HG03571 (cell line): Measurements from ENCODE around the gene DCP1B.

Source experiments
- ATAC-seq: cut with Tn5 transposase; IDR thresholded peaks from one replicate; pipeline ENCODE4 v1.9.1; 2021; ENCODE audit not compliant: unreplicated experiment

The DCP1B gene

DNA sequence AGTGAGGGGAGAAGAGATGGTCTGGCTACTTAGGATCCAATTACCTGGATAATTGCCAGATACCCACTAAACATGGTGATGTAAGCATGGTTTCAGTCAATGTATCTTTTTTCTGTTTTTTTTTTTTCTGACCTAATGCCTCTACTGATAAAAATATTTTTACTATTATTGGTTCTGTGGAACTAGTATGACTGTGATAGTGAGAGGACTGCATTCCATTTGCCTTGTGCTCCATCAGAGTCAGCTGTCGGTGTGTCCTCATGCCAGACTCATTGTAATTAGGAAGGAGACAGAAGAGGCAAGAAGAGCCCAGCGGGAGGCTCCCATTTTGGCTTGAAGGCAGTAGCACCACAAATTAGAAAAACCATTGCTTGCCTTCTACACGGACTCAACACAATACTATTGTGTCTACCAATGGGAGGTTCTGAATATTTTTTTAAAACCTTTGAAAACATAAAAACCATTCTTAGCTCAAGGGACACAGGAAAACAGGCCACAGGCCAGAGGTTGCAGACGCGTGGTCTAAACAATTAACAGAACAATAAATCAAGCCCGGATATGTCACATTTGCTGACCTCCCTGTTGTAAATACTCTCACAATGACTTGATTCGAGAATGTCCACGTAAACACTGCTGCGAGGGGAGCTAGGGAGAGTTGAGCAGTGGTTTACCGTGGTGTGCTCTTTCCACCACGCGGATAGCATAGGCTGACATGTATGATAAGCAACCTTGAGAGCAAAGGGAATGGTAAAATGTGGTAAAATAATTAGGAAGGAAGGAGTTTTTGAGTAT, 13.5 kb upstream of the DCP1B start:
- ATAC-seq, result no peak

- ATAC-seq, result no peak
Observed at GRCh38 chr12:2016862-2017545, 12.7 kb upstream of the DCP1B start.

DNA sequence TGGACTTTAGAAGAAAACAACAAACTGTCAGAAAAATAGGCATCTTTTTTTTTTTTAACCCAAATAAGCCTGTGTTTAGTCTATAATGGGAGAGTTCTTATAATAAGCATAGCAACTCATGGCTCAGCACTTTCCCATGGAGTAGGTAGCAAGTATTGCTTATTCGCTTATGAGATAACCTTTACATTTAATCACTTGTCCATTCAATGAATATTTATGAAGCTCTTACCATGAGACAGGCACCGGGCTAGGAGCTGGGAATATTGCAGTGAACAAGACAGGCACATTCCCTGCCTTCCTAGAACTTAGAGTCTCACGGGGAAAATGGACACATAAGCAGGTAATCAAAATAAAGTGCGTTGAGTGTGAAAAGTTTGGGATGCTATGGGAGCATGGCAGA, 10.0 kb upstream of the DCP1B start:
- ATAC-seq, result no peak

DNA sequence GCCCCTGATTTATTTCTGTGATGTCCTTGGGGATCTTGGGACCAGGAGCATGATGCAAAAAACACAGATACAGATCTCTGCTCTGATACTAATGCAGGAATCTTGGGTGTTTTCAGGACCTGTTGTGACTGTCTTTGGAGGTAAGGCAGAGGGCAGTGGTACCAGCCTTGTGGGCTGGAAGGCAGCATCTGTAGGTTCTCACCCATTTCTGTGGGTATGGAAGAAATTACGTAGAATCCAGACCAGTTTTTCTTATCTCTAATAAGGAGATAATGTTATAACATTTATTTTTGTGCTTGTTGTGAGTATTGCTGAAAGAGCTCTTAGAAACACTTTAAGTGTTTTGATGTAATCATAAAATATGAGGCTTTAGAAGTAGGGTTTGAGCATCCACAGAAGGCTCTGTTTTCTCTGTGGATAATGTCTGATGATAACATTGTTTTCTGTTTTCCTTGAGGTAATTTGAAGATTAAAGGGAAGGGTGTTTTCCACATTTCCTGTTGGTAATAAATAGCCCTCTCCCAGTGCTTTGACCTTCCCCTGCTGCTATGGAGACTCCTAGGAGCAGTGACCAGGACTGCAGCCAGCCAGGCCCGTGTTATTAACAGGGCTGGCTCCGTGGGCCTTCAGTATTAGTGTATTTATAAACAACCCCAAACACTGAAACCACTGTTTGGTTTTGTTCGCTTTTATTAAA, 9.4 kb upstream of the DCP1B start:
- no peak for ATAC-seq

- ATAC-seq, result no peak
Observed at GRCh38 chr12:2013086-2013485, 8.8 kb upstream of the DCP1B start.

GRCh38 chr12:2011643-2012607, 7.7 kb upstream of the DCP1B start:
- ATAC-seq, result no peak

DNA sequence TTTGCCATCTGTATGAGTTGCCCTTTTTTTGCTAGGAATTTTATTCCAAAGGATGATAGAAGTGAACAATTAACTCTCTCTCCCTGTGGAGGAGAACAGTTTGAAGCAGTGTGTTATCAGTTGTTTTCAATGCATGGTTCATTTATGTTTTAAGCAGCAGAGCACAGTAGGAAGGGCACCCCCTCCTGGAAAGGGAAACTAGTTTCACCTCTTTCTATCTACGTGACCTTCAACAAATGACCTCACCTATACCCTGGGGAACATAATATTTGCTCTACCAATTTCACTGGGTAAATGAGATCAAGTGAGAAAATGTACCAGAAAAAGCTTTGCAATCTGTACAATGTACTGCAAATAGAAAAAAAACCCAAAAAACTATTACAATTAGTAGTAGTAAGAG, 5.4 kb upstream of the DCP1B start:
- ATAC-seq, result no peak

GRCh38 chr12:2008677-2009076, 4.4 kb upstream of the DCP1B start:
- no peak for ATAC-seq

DNA sequence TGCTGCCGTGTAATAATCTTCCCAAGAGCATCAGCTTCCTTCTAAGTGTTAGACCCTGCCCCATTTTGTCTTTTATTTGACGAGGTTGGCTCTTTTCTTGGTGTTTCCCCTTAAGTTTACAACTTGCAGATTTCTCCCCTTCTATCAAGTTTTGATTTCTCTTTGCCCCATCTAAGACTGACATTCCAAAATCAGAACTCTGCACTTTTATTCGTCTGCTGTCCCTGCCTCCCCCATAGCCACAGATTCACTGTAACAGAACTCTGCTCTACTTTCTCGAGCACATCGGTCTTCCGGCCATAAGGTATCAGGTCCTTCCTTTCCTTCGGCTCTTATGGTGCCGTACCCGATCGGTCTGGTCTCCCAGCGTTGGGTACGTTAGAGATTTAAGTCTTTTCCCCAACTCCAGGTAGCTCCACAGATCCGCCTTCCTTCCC, 563 bp downstream of the DCP1B start:
- peak; percentile 3 for ATAC-seq

DNA sequence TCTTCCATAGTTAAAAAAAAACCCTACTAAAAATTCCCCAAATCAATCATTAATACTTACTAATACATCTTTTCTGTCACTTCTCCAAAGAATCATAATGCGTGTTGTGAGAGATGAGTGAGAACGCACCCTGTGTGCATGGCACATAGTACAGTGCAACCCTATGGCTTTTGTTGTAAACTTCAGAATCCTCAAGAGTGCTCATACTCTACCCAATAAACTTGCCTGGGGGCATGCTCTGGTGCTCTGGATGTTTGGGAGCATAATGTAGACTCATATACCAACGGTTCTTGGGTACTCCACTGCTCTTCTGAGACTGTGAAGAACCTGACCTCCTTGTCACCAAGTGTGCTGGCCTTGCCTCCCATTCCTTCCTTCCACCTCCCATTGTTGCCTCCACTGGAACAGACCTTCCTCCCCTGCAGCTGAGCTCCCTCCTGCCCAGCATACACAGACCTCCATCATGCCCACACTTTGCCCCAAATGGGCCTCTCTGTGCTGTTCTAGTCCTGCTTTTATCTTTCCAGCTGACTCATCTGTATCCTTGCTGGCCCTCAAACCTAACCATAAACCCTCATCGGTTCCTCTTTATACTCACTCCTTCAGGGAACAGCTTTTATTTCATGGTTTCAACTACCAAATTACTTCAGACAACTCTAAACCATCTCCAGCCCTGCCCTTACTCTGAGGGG, 8.9 kb downstream of the DCP1B start:
- ATAC-seq, result no peak

DNA sequence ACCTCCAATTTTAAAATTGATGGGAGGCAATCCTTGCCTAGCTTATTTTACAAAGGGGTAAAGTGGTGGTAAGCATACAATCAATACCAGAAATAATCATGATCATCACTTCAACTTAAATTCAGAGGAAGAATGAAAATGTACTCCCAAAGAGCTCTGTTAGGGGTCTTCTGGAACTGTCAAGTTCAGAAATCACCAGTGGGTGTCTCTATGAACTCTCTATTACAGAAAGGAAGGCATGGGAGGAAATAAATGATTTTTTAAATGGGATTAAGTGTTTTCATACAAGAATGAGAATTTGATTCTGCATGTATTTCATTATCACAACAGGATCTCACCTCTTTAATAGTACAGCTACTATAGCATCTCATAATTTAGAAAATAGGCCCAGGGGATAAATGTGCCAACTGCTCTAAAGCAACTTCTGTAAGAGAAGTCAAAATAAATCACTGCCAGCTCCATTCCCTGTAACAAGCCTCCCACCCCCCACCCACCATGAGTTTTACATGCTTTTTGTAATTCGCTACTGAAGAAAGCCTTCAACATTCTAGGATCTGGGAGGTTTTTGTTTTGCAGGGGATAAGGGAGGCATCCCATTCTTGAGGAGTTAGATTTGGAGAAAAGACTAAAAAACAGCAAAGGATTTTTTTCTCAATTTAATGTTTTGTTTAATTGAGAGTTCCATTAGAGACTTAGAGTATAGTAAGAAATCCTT, 9.7 kb downstream of the DCP1B start:
- no peak for ATAC-seq

DNA sequence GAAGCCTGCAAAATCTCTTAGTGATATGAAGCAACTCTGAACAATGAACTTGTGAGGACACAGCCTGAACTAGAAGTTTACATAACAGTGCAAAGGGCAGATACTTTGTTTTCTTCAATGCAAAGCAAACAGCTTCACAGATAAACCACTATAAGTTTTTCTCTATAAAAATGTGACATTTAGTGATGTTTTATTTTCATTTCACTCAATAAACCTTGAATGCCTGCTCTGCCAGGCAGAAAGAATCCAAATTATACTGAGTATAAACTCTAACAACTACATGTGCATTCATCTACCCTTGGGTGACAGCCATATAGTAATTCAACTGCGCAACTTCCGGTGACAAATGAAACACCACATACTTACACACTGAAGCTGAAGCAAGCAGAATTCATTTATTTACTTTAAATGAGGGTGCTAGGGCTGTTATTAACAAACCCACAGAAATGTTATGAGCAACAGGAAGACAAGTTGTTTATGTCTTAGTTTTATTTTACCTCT, 10.3 kb downstream of the DCP1B start:
- no peak for ATAC-seq

DNA sequence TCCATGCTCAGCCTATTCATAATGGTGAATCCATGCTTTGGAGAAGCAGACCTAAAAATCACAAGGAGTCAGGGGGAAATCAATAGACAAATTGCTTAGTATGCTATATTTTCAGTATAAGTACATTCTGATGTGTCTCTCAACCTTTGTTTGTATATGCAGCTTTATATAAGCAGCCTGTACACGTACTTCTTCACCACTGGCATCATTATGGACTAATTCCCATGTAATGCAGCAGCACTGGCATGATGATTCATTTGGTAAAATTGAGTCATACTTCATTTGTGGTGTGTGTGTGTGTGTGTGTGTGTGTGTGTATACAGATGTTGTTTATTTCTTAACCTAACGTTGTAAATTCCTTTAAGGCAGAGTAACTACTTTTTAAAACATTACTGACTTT, 10.9 kb downstream of the DCP1B start:
- ATAC-seq, result no peak

GRCh38 chr12:1992732-1993131, 11.5 kb downstream of the DCP1B start:
- no peak for ATAC-seq

DNA sequence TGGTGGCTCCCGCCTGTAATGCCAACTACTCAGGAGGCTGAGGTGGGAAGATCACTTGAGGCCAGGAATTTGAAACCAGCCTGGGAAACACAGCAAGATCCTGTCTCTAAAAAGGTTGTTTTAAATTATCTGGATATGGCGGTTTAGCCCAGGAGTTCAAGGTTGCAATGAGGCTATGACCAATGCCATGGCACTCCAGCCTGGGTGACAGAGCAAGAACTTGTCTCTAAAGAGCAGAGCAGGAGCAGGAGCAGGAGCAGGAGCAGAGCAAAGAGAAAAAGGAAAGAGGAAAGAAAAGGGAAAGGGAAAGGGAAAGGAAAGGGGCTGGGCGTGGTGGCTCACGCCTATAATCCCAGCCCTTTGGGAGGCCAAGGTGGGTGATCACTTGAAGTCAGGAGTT, 15.1 kb downstream of the DCP1B start:
- ATAC-seq, result no peak

GRCh38 chr12:1984759-1985158, 19.5 kb downstream of the DCP1B start:
- no peak for ATAC-seq

GRCh38 chr12:1980282-1980681, 24.0 kb downstream of the DCP1B start:
- no peak for ATAC-seq

- no peak for ATAC-seq
Observed at GRCh38 chr12:1978078-1978862, 26.0 kb downstream of the DCP1B start.

DNA sequence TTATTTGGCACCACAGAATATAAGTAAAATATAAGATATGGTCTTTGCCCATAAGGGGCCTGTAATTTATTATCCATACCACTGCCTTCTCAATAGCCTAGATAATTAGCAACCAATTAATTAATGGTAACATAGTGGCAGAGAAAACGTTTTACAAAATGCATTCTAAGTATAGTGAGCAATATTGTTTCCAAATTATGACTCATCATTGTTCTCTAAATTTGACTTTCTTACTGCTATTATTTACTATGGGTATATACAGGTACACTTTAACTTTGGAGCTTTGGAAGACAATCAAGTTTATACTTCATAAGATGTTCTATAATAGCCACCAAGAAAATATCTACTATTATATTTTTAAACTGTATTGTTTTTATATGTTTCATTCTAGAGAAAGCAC, 26.7 kb downstream of the DCP1B start:
- no peak for ATAC-seq
